Measurements from ENCODE around the gene PRR13. TPM values are rescaled to one million over a fixed set of nuclear protein-coding genes. Genes with fewer than 3 reads are reported as not detected.
"Not testable (repeated sequence)": the region's sequence is repeated elsewhere in the genome, so short reads cannot be mapped to it uniquely, and the experiment has no call there.

The PRR13 gene
- total RNA-seq, 1 donor from 2014 or later: 190 TPM

DNA sequence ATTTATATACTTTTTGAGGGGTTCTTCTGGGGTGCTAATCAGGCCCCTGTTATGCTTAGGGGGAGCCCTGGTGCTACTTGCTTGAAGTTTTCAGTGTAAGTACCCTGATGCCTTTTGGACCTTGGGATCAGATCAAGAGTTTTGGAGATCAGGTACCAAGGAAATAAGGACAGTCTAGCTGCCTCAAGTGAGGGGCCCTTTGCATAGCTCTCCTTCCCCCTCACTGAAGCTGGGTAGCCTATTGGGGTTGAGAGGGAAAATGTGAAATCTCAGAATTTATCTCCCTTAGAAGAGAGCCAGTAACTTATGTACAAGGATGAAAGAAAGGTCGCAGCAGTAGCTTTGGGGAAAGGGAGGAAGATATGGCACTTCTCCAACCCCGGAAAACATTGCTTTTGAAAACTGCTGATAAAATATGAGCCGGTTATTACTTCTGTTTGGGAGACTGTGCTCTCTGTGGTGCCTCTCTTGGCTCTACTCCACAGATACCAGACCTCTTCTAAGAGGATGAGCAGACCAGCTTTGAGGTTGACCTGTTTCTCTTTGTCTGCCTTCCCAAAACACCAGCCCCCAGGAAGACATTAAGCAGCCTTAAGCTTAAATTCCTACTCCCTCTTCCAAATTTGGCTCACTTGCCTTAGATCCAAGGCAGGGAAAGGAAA, 26.6 kb upstream of the PRR13 start:
- H2AFZ ChIP-seq (ENCODE audit: low read depth, low read length): no peak overlapping the region
- H3K27me3 ChIP-seq (ENCODE audit: insufficient read depth, low read length): no peaks in the 10 kb centered on the region
- H3K4me2 ChIP-seq (ENCODE audit: low read length): no peak overlapping the region
- FAIRE-seq (no peak), DNase-seq (ENCODE audit: low read depth) (no peak)
- H4K20me1 ChIP-seq (ENCODE audit: insufficient read depth, low read length): peaks cover 7% of the 10 kb centered on the region
- peaks cover 9% of the 10 kb centered on the region for H3K36me3 ChIP-seq (ENCODE audit: insufficient read depth, low read length)
- no peaks in the 10 kb centered on the region for H3K9me3 Mint-ChIP-seq (ENCODE audit: unreplicated experiment)
- no peak overlapping the region for H3K27ac ChIP-seq (ENCODE audit: low read depth, low read length)
- peaks cover 20% of the 10 kb centered on the region for H3K4me1 Mint-ChIP-seq (ENCODE audit: low read depth, unreplicated experiment)
- H3K36me3 Mint-ChIP-seq (ENCODE audit: low read depth, unreplicated experiment): peaks cover 12% of the 10 kb centered on the region
- no peak overlapping the region for H3K4me3 Mint-ChIP-seq (ENCODE audit: unreplicated experiment)
- peaks cover 4% of the 10 kb centered on the region for H3K4me1 ChIP-seq (ENCODE audit: insufficient read depth, low read length)
- TF ChIP-seq, protein P1, sequence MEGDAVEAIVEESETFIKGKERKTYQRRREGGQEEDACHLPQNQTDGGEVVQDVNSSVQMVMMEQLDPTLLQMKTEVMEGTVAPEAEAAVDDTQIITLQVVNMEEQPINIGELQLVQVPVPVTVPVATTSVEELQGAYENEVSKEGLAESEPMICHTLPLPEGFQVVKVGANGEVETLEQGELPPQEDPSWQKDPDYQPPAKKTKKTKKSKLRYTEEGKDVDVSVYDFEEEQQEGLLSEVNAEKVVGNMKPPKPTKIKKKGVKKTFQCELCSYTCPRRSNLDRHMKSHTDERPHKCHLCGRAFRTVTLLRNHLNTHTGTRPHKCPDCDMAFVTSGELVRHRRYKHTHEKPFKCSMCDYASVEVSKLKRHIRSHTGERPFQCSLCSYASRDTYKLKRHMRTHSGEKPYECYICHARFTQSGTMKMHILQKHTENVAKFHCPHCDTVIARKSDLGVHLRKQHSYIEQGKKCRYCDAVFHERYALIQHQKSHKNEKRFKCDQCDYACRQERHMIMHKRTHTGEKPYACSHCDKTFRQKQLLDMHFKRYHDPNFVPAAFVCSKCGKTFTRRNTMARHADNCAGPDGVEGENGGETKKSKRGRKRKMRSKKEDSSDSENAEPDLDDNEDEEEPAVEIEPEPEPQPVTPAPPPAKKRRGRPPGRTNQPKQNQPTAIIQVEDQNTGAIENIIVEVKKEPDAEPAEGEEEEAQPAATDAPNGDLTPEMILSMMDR (IDR thresholded peaks at IDR 0.05; ENCODE audit: insufficient read depth, low read depth, low read length): no peak
- no peak for TF ChIP-seq EZH2 (IDR thresholded peaks at IDR 0.05; ENCODE audit: insufficient read depth, low read length)
- no peak overlapping the region for H3K4me3 ChIP-seq (ENCODE audit: insufficient read depth, low read depth, low read length)
- no peaks in the 10 kb centered on the region for H3K27me3 Mint-ChIP-seq (ENCODE audit: low read depth, unreplicated experiment)
- H3K79me2 ChIP-seq (ENCODE audit: insufficient read depth, low read length): no peaks in the 10 kb centered on the region
- no peak overlapping the region for H3K9ac ChIP-seq (ENCODE audit: low read length)
- H3K9me3 ChIP-seq (ENCODE audit: insufficient read depth, low read depth, low read length): no peaks in the 10 kb centered on the region
- peak overlapping the region; percentile 12 for H3K27ac Mint-ChIP-seq (ENCODE audit: unreplicated experiment)

DNA sequence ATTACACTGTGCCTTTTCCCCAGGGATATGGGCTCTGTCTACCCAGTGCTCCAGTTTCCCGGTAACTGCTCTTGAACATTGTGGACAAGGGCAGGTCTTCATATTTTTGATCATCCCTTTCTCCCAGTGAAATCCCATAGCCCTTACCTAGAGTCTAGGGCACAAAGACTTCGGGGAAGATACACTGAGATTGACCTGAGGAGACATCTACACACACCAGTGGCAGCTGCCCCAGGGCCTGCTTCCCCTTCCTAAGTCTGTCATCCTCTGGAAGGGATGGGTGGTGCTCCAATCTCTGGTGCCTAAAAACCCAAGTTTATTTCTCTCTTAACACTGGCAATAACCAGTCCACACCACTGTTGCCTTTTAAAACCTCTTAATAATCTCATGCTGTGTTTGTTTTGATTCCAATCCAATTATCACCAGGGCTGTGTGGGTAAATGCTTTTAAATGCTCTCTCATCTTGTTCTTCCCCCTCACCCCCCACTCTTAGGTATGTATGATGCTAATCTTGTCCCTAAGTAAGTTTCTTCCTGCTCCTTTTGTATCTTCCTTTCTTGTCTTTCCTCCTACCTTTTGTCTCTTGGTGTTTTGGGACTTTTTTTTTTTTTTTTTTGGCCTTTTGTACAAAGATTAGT, 25.7 kb upstream of the PRR13 start:
- not testable (repeated sequence) for H3K9me3 Mint-ChIP-seq (ENCODE audit: unreplicated experiment); H3K4me1 ChIP-seq (ENCODE audit: insufficient read depth, low read length); H2AFZ ChIP-seq (ENCODE audit: low read depth, low read length); FAIRE-seq; H3K27me3 ChIP-seq (ENCODE audit: insufficient read depth, low read length); H3K79me2 ChIP-seq (ENCODE audit: insufficient read depth, low read length); H3K27me3 Mint-ChIP-seq (ENCODE audit: low read depth, unreplicated experiment); H3K4me3 ChIP-seq (ENCODE audit: insufficient read depth, low read depth, low read length); H3K4me2 ChIP-seq (ENCODE audit: low read length); H3K9me3 ChIP-seq (ENCODE audit: insufficient read depth, low read depth, low read length); H3K4me3 Mint-ChIP-seq (ENCODE audit: unreplicated experiment); H3K9ac ChIP-seq (ENCODE audit: low read length); H4K20me1 ChIP-seq (ENCODE audit: insufficient read depth, low read length); H3K36me3 ChIP-seq (ENCODE audit: insufficient read depth, low read length); H3K27ac Mint-ChIP-seq (ENCODE audit: unreplicated experiment); H3K27ac ChIP-seq (ENCODE audit: low read depth, low read length)
- Mint-ChIP-seq H3K4me1 (ENCODE audit: low read depth, unreplicated experiment) (peaks cover 20% of the 10 kb centered on the region), H3K36me3 (ENCODE audit: low read depth, unreplicated experiment) (peaks cover 12% of the 10 kb centered on the region)
- DNase-seq (ENCODE audit: low read depth): peak; percentile 30

DNA sequence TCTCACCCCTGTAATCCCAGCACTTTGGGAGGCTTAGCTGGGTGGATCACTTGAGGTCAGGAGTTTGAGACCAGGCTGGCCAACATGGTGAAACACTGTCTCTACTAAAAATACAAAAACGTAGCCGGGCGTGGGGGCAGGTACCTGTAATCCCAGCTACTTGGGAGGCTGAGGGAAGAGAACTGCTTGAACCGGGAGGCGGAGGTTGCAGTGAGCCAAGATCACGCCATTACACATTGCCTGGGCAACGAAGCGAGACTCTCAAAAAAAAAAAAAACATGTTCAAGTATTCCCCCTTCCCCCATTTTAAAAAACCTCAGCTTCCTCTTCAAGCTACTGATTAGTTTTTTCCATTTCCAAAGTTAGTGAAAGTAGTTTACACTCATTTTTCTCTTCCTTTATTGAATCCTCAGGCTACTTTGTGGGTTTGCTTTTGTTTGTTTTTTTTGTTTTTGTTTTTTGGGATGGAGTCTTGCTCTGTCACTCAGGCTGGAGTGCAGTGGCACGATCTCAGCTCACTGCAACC, 24.2 kb upstream of the PRR13 start:
- H3K9me3 Mint-ChIP-seq (ENCODE audit: unreplicated experiment); H3K4me3 ChIP-seq (ENCODE audit: insufficient read depth, low read depth, low read length); H3K27me3 Mint-ChIP-seq (ENCODE audit: low read depth, unreplicated experiment); H3K36me3 ChIP-seq (ENCODE audit: insufficient read depth, low read length); FAIRE-seq; H3K9me3 ChIP-seq (ENCODE audit: insufficient read depth, low read depth, low read length); DNase-seq (ENCODE audit: low read depth); H3K27ac Mint-ChIP-seq (ENCODE audit: unreplicated experiment); H3K27me3 ChIP-seq (ENCODE audit: insufficient read depth, low read length); H3K79me2 ChIP-seq (ENCODE audit: insufficient read depth, low read length); H3K9ac ChIP-seq (ENCODE audit: low read length); H3K4me3 Mint-ChIP-seq (ENCODE audit: unreplicated experiment); H3K27ac ChIP-seq (ENCODE audit: low read depth, low read length); H3K36me3 Mint-ChIP-seq (ENCODE audit: low read depth, unreplicated experiment); H2AFZ ChIP-seq (ENCODE audit: low read depth, low read length); H3K4me1 ChIP-seq (ENCODE audit: insufficient read depth, low read length); H4K20me1 ChIP-seq (ENCODE audit: insufficient read depth, low read length); H3K4me2 ChIP-seq (ENCODE audit: low read length): not testable (repeated sequence)
- peaks cover 15% of the 10 kb centered on the region for H3K4me1 Mint-ChIP-seq (ENCODE audit: low read depth, unreplicated experiment)

All from astrocyte (in vitro differentiated cells and primary cell).